GM21737 (cell line): ENCODE data around the gene ARL6IP4.
A peak's percentile ranks its signal among the peaks of the same experiment; 100 is the strongest.

Experiments
- ATAC-seq: cut with Tn5 transposase; IDR thresholded peaks from one replicate; pipeline ENCODE4 v1.9.1; 2021; ENCODE audit warnings: mild to moderate bottlenecking, moderate library complexity; ENCODE audit not compliant: unreplicated experiment

Gene ARL6IP4

DNA sequence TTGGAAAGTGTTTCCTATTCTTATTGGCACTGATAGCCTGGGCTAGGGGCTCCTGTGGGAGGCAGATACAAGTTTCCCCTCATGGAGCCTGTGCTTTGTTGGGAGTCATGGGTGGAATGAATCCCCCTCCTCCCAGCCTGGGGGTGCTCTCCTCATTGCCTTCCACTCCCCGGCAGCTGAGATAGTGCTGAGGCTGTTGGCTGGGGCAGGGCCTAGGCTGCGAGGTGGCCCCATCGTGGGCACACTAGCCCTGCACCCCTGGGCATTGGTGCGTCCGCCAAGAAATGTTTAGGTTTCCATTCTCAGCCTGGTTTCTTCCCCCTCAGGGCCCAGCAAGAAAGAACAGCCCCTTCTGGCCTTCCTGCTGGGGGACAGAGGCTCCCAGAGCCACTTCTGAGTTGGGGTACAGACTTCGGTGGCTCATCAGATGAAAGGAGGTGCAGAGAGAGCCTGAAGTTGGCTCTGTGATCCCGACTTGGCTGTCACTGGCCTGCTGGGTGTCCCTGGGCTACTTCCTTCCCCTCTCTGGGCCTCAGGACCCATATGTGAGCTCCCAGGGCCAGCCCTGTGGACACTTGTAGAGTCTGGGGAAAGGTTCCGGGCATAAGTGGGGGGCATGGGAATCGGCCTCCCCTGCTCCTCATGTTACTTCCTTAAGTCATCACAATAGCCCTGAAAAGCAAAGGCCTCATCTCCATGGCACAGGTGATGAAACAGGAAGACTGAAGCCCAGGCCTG is 2.7 kb upstream of the ARL6IP4 start:
- no peak for ATAC-seq

DNA sequence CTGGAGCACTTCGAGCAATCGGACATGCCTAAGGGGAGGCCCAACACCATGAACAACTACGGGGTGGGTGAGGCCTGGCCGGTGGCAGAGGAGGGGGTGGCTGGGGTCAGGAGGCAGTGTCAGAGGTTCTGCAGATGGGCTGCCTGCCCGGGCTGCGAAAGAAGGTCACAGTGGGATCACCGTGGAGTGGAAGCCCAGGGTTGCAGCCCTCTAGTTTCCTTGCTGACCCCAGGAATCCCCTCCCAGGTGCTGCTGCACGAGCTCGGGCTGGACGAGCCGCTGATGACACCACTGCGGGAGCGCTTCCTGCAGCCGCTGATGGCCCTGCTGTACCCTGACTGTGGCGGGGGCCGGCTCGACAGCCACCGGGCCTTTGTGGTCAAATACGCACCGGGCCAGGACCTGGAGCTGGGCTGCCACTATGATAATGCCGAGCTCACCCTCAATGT is 1.9 kb upstream of the ARL6IP4 start:
- no peak for ATAC-seq

DNA sequence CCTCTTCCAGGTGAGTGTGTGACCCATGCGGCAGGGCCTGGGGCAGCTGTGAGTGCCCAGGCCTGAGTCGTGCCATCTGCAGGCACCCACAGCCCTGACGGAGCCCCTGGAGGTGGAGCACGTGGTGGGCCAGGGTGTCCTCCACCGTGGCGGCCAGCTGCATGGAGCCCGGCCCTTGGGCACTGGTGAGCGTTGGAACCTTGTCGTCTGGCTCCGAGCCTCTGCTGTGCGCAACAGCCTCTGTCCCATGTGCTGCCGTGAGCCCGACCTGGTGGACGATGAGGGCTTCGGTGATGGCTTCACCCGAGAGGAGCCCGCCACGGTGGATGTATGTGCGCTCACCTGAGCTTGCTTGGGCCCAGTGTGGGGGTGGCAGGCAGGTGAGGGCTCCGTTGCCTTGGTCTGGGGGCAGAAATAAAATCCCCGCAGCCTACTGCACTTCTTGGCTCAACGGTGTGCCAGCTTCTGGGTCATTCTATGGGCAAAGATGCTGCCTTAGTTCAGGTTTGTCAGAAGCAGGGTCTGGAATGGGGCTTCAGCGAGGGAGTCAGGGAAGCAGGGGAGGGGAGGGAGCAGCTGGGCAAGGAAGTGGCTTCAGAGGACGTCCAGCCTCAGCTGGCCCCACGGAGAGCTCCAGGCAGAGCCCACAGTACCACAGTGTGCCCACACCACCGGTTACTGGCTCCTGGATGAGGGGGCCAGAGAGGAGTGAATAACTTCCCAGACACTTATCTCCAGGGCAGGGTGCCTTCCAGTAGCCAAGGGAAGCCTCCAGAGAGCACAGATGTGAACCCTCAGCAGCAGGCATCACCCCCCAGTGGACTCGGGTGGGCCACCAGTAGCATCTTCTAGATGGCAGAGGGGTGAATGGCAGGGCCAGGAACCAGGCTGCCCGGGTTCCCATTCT is 1.2 kb upstream of the ARL6IP4 start:
- no peak for ATAC-seq

DNA sequence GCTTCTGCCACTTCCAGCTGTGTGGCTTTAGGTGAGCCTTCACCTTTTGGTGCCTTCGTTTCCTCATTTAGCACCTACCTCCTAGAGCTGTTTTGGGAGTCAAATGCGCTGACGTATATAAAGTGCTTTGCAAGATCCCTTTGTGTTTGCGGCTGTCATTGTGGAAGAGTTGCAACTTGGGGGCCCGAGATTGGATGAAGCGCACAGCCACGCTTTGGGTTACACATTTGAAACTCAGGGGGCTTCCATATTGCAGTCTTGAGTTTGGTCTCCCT is 636 bp upstream of the ARL6IP4 start:
- no peak for ATAC-seq

DNA sequence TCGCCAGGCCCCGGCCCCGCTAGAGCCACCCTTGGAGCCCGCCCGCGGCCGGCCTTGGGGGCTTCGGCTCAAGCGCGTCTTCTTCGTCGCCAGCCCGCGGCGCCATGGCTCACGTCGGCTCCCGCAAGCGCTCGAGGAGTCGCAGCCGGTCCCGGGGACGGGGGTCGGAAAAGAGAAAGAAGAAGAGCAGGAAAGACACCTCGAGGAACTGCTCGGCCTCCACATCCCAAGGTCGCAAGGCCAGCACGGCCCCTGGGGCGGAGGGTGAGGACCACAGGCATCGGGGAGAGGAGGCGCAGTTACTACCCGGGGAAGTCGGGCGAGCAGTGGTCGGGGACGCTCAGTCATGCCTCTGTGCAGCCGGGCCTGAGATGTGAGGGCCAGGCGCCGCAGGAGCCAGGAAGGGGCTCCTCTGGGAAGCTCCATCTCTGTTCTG is 573 bp downstream of the ARL6IP4 start:
- peak; percentile 5 for ATAC-seq

DNA sequence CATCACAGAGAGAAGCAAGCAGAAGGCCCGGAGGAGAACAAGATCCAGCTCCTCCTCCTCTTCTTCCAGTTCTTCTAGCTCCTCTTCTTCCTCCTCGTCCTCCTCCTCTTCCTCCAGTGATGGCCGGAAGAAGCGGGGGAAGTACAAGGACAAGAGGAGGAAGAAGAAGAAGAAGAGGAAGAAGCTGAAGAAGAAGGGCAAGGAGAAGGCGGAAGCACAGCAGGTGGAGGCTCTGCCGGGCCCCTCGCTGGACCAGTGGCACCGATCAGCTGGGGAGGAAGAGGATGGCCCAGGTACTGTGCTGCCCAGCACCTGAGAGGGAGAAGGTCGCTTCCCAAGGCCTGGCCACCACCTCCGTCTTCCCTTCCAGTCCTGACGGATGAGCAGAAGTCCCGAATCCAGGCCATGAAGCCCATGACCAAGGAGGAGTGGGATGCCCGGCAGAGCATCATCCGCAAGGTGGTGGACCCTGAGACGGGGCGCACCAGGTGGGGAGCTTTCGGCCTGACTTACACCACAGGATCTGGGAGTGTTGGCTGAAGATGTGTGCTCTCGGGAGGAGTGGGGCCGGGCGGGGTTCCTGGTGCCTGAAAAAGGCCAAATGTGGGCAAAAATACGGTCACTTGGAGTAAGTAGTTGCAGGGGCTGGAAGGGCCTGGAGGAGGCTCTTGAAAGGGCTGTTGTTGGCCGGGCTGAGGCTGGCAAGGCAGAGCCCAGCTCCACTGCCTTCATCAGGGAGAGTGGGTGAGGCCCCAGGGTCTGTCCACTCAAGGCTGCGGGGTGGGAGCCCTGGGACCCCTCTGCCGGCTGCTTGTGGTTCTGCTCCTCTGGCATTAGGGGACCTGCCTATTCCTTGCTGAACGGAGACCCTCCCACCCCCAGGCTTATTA is 1.4 kb downstream of the ARL6IP4 start:
- ATAC-seq: no peak

DNA sequence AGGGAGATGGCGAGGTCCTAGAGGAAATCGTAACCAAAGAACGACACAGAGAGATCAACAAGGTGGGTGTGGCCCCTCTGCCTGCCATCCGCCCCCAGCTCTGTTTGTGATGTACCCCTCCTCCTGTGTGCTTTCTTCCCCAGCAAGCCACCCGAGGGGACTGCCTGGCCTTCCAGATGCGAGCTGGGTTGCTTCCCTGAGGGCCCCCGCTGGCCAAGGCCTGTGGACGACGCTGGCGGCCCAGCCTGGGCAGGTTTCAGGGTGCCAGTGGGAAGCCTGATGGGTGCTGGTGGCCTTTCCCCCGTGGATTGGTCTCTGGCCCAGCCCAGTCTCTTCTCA is 2.0 kb downstream of the ARL6IP4 start:
- ATAC-seq: no peak

DNA sequence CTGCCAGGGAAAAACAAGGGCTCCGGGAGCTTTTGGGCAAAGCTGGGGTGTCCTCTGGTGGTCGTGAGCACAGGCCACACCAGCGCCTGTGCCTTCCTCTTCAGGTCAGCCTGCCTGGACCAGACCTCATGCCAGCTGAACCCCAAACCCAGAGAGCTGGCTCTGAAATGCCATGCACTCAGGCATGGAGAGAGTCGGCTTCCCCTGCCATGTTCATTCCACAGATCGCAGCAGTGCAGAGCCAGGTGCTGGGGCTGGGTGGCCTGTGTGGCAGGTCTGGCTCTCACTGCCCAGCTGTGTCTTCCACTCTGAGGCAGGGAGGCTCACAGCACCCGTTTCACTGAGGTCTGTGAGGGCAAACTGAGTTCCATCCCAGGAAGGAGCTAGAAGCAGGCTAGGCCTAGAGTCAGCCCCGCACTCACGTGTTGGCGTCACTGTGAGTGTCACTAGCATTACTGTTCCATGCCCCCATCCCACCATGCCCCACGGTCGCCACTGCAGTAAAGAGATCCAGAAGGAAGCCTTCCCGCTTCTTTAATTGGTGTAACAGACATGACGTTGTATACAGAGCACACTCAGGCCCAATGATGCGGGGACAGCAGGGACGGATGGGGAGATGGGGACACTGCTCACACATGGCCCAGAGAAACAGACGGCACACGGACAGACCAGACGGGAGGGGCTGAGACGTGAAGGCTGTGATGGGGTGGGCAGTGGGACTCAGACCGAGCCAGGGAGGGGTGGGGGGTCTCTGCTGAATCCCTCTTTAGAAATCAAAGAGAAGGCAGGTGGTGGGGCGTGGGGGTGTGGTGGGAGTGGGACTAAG is 2.7 kb downstream of the ARL6IP4 start:
- ATAC-seq: no peak

DNA sequence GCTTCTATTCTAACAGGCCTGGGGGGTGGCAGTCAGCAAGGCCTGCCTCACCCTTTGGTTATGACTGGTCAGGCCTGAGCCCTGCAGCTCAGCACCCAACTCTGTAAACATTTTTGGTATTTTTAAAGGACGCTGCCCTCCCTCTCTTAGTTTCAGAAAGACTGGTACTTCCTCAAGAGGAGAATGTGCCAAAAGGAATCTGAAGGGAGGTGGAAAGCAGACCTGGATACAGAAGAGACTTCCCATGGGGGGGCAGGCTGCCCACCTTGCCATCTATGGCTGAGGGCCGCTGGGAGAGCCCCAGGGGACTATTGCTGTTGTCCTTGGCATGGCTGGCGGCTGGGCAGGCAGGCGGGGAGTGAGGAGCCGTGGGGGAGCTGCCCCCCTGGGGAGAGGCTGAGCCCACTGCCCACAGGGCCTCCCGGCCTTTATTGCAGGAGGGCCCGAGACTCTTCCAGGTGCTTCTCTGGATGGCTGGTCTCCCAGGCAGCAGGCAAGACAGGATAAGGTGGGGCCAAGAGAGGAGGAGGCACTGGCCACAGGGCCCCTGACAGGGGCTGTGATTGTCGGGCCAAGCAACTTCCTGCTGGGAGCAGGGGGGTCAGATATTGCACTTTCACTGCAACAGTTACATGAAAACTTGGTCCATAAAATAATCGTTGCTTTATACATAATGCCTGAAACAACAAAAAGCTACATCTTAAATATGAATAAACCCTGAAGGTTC is 3.5 kb downstream of the ARL6IP4 start:
- ATAC-seq: no peak

DNA sequence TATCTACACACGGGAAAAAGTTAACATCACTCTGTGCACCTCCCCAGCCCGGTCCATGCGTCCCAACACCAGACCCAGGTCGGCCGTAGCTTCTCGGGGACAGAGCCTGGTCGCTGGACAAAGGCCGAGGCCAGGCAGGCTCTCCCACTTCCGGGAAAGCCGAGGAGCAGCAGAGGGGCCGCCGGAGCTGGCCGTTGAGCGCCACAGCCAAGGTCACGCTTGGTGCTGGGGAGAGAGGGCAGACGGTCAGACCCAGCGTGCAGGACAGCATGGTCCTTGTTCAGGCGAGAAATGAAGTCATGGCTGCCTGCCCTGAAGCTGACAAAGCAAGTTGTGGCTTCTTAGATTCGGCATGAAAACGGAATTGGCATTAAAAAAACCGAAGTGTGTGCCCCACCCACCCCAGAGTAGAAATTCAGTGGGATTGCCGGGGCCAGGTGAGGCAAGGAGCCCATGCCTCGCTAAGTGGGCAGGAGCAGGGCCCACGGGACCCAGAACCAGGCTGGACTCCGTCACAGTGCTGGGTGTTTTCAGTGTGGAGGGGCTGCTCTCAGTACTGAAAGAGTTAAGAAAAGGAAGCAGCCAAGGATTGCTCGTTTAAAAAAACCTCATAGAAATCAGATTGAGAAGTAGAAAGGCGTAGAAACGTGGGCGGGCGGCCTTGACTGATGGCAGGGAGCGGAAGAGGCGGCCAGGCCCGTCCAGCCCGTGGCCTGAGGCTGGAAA is 4.3 kb downstream of the ARL6IP4 start:
- no peak for ATAC-seq

DNA sequence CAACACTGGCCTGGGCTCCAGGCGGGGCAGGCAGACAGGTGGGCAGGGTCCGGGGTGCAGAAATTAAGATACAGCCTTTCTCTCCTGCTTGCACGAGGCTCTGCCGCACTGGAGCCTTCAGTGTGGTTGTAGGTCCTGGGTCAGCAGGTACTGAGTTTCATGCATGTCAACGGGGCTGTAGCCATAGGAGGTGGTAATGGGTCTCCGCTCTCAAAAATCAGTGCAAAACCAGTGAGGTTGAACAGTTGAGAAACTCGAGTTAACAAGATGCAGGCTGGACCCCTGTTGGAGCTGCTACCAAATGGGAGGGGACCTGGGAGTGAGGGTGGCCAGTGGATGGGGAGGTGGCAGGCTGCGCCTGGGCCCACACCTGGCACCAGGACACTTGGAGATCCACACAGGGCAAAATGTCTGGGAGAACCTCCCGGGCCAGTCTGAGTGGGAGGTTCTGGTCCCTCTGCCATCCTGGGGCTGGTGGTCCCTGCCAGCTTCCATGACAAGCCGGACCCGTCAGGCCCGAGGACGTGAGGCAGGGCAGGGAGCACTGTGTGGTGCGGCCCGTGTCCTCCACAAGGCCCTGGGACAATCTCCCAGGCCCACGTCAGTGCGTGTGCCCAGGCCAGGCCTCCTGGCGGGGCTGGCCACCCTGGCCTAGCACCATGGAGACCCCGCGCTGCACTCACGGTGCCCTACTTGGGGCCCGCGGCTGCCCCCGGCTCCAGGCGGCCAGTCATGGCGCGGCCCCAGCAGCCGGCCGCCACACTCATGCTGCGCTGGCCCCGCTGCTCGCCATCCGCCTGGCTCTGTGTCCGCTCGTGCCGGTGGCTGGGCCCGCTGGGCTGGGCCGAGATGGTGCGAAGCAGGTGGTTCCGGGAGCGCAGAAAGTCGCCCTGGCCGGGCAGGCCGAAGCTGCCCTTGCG is 5.1 kb downstream of the ARL6IP4 start:
- no peak for ATAC-seq

DNA sequence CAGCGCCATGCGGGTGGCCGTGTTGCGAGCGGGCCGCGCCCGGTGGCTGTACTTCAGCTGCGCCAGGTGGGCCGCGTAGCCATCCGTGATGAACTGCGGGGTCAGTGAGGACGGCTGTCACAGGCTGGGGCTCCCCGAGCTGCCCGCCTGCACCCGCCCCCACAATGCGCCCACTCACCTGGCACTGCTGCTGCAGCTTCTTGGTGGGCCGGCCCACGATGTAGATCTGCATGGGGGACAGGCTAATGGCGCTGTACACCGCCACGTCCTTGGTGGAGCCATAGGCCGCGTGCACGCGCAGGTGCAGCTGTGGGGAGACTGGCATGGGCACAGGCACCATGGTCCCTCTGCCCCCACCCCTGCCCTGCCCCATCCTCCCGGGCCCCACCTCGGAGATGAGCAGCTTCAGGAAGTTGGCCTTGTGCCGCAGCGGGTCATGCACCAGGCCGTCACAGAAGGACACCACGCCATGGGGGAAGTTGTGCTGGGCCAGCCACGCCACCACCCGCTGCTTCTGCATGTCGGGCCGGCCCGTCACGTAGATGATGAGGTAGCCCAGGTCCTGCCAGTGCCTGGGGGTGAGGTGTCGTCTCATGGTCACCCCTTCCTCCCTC is 5.9 kb downstream of the ARL6IP4 start:
- no peak for ATAC-seq

DNA sequence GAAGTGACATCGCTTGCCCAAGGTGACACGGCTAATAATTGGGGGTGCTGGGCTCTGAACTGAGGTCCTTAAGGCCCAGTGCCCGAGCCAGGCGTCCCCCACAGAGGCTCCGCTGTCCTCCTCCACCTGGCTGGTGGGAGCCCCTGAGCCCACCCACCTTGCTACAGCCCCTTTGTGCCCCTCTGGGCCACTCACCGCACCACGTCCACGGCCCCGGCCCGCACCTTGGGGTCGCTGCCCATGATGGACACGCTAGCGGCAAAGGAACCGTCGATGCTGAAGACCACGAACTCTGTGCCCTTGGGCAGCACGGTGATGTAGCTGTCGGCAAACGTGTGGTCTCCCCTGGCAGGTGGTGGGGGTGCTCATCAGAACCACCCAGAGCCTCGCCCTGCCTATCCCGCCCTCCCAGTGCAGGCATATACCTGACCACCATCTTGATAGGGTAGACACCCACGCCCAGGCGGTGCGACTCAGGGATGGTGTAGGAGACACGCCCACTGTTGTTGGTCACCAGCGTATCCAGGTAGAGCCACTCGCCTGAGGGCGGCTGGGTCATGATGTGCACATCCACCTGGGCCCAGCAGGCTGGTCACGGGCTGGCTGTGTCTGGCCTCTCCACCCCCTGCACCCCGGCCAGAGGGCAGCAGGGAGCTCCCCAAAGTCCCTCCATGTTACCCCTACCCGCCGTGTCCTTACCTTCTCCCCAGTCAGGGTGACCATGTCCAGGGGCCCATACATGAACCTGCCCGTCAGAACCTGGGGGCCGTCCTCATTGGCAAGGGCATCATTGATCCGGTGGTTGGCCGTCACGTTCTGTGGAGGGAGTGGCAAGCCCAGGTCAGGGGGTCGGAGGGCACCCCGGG is 6.8 kb downstream of the ARL6IP4 start:
- ATAC-seq: no peak

DNA sequence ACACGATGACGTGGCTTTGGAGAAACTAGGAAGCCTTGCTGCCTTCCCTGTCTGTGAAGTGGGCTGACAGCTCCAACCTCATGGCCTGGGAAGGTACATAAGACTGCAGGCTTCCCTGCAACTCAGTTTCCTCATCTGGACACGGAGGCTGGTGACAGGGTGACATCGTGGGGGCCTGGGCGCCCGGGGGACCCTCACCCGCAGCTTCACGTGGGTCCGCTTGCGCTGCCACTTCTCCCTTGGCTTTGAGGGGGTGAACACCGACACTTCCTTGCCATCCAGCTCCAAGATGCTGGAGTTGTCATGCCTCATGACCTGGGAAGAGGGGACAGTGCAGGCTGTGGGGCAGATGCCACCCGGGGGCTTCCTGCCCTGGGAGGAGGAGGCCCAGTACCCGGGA is 7.6 kb downstream of the ARL6IP4 start:
- ATAC-seq: no peak

DNA sequence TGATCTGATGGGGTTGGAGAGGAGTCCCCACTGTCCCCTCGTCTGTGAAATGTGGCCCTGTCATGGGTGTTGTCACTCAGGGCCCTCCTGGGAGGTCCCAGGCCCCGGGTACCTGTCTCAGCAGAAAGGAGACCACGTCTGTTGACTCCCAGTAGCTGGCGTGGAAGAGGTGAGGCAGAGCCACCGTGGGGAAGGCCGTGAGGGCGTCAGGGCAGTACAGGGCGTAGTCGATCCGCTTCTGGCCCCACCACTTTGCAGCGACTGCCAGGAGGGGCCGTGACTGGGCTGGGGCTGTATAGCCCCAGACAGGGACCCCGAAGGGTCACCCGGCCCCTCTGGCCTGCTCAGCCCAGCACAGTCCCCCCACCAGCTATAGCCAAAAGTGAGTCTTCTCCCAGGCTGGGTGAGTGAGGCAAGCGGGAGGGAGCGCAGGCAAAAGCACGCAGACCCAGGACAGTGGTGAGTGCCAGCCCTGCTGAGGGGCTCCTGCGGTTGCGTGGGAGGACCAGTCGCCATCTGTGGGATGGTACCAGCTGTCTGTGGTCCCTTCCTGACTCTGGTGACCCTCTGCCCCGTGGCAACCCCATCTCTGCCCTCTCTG is 8.2 kb downstream of the ARL6IP4 start:
- no peak for ATAC-seq

DNA sequence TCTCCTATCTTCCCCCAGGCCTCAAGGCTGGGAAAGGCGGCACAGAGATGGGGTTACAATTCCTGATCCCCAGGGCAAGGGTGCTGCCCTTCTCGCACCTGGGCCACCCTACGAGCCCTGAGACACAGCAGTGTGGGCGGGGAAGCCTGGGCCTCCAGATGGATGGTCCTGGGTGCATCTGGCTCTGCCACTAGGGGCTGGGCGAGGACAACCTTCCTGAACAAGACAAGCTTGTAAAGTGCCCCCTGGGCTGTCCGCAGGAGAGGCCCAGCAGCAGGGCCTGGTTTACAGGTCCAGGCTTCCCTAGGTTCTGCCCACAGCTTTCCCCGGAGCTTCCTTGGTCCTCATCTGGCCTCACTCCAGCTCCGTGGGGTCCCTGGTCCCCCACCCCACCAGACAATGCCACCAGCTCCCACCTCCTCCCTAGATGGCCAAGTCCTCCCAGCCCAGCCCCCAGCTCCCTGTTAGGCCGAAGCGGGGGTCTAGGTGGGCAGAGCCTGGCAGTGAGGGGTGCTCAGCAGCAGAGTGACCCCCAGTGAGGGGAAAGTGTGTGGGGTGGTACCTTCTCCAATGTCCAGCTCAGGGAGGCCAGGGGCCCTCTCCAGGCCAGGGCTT is 8.9 kb downstream of the ARL6IP4 start:
- ATAC-seq: no peak
